Neural crest cell (in vitro differentiated cells): ENCODE results near the gene PSTK. TPM values are rescaled to one million over a fixed set of nuclear protein-coding genes. Genes with fewer than 3 reads are reported as not detected.

Source experiments
- DNase-seq: peaks from one replicate; pipeline ENCODE4 v3.0.0; 2021; ENCODE audit warnings: low read depth, mixed read lengths, low spot score
- H3K27ac Mint-ChIP-seq: one replicate; pipeline ENCODE4 v1.8.0; 2021; ENCODE audit warnings: mild to moderate bottlenecking, mixed read lengths; ENCODE audit not compliant: unreplicated experiment
- H3K27me3 Mint-ChIP-seq: 2 replicates; pipeline ENCODE4 v1.8.0; 2021; ENCODE audit warnings: low read depth, mild to moderate bottlenecking, mixed read lengths
- H3K36me3 Mint-ChIP-seq: 2 replicates; pipeline ENCODE4 v1.8.0; 2021; ENCODE audit warnings: low read depth, mild to moderate bottlenecking, mixed read lengths
- H3K4me1 Mint-ChIP-seq: 2 replicates; pipeline ENCODE4 v1.8.0; 2021; ENCODE audit warnings: mixed read lengths
- H3K4me3 Mint-ChIP-seq: one replicate; pipeline ENCODE4 v1.8.0; 2021; ENCODE audit warnings: mild to moderate bottlenecking, mixed read lengths
- H3K9me3 Mint-ChIP-seq: 2 replicates; pipeline ENCODE4 v1.8.0; 2021; ENCODE audit warnings: mixed read lengths
- total RNA-seq: library from RNA; stranded (reverse); gene quantifications from 2 replicates; pipeline ENCODE4 v1.2.1, GENCODE V29; 2021
- TF ChIP-seq, protein P1 (sequence below): fragments of 200-600 bp; sonication (generic); conservative IDR thresholded peaks from 2 replicates; pipeline ENCODE4 v1.5.0; 2021; ENCODE audit warnings: antibody characterized with exemption, mild to moderate bottlenecking

PSTK gene
- total RNA-seq, 1 donor from 2014 or later: 5.8 TPM

DNA sequence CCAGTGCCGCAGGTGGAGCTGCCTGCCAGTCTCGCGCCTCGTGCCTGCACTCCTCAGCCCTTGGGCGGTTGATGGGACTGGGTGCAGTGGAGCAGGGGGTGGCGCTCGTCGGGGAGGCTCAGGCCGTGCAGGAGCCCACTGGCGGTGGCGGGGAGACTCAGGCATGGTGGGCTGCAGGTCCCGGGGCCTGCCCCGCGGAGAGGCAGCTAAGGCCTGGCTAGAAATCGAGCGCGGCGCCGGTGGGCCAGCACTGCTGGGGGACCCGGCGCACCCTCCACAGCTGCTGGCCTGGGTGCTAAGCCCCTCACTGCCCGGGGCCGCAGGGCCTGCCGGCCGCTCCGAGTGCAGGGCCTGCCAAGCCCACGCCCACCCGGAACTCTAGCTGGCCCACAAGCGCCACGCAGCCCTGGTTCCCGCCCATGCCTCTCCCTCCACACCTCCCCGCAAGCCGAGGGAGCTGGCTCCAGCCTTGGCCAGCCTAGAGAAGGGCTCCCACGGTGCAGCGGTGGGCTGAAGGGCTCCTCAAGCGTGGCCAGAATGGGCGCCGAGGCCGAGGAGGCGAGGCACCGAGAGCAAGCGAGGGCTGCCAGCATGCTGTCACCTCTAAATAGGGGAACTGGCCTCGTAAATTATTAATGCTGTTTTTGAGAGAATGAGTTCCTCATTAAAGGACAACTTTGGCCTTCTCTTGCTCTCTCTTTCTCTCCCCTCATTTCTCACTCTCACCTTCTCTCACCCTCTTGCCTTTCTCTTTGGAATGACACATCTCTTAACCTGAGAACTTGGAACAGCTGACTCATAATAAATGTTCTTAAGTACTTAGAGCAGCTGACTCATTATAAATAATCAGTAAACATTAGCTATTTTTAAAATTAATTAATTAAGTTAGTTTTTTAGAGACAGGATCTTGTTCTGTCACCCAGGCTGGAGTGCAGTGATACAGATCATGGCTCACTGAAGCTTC lies 33.5 kb downstream of the PSTK start:
- peaks cover 20% of the 10 kb centered on the region for H3K4me1 Mint-ChIP-seq
- H3K9me3 Mint-ChIP-seq: no peaks in the 10 kb centered on the region
- no peak overlapping the region for H3K4me3 Mint-ChIP-seq
- H3K27ac Mint-ChIP-seq: no peak overlapping the region
- H3K36me3 Mint-ChIP-seq: peaks cover 7% of the 10 kb centered on the region
- H3K27me3 Mint-ChIP-seq: no peaks in the 10 kb centered on the region
- no peak for DNase-seq
- TF ChIP-seq, protein P1, sequence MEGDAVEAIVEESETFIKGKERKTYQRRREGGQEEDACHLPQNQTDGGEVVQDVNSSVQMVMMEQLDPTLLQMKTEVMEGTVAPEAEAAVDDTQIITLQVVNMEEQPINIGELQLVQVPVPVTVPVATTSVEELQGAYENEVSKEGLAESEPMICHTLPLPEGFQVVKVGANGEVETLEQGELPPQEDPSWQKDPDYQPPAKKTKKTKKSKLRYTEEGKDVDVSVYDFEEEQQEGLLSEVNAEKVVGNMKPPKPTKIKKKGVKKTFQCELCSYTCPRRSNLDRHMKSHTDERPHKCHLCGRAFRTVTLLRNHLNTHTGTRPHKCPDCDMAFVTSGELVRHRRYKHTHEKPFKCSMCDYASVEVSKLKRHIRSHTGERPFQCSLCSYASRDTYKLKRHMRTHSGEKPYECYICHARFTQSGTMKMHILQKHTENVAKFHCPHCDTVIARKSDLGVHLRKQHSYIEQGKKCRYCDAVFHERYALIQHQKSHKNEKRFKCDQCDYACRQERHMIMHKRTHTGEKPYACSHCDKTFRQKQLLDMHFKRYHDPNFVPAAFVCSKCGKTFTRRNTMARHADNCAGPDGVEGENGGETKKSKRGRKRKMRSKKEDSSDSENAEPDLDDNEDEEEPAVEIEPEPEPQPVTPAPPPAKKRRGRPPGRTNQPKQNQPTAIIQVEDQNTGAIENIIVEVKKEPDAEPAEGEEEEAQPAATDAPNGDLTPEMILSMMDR: no peak

DNA sequence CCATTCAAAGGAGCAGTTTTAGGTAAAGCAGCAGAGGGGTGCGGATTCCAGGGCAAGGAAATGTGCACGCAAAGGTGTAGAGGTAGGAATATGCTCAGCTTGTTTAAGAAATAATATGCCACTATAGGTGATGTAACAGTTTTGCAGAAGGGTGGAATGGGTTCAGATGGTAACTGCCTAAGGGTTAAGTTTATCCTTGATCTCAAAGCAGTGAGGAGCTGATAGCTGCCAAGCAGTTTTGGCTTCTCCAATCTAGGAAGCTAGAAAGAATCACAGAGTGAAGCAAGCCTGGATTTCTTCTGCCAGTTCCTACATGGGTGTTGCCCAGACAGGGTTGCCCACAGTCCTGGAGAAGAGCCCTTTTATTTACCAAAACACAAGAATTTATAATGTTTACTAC lies 34.6 kb downstream of the PSTK start:
- TF ChIP-seq, protein P1: no peak
- Mint-ChIP-seq H3K36me3 (peaks cover 7% of the 10 kb centered on the region), H3K27ac (no peak overlapping the region), H3K9me3 (no peaks in the 10 kb centered on the region), H3K4me3 (no peak overlapping the region), H3K4me1 (peaks cover 11% of the 10 kb centered on the region), H3K27me3 (no peaks in the 10 kb centered on the region)
- DNase-seq: no peak

DNA sequence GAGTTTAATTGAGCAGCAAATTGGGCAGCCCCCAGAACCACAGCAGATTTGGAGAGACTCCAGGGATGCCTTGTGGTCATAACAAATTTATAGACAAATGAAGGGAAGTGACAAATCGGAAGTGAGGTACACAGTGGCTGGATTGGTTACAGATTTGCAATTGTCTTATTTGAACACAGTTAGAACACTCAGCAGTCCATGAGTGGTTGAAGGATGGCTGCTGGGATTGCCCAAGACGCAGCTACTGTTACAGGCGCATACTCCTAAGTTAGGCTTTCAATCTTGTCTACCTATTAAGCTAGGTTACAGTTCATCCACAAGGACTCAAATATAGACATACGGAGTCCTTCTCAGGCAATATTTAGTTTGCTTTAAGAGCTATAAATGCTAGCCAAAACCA lies 36.0 kb downstream of the PSTK start:
- no peaks in the 10 kb centered on the region for H3K27me3 Mint-ChIP-seq
- no peaks in the 10 kb centered on the region for H3K4me1 Mint-ChIP-seq

DNA sequence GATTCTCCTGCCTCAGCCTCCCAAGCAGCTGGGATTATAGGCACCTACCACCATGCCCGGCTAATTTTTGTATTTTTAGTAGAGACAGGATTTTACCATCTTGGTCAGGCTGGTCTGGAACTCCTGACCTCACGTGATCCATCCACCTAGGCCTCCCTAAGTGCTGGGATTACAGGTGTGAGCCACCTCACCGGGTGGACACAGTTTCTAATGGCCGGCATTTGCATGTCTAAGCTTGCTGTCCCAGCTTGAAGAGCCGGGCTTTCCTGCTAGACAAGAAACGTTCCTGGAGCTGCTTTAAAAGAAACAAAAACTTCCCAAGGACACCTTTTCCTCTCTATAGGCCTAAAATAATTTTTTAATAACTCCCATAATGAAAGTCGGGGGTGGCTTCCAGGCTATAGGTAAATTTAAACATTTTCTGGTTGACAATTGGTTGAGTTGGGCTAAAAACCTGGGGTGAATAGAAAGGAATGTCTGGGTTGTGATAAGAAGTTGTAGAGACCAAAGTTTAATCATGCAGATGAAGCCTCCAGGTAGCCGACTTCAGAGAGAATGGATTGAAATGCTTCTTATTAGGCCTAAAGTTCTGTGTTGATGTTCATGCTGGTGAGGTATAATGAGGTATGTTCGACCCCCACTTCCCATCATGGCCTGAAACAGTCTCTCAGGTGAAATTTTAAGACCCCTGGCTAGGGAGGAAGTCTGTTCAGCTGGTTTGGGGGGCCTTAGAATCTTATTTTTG lies 37.4 kb downstream of the PSTK start:
- no peaks in the 10 kb centered on the region for H3K4me1 Mint-ChIP-seq

More for the DNA sequence above, 36.0 kb downstream of the PSTK start:
- Mint-ChIP-seq H3K27ac (no peak overlapping the region), H3K4me3 (no peak overlapping the region), H3K36me3 (peaks cover 7% of the 10 kb centered on the region), H3K9me3 (no peaks in the 10 kb centered on the region)
- TF ChIP-seq, protein P1: no peak
- no peak for DNase-seq

DNA sequence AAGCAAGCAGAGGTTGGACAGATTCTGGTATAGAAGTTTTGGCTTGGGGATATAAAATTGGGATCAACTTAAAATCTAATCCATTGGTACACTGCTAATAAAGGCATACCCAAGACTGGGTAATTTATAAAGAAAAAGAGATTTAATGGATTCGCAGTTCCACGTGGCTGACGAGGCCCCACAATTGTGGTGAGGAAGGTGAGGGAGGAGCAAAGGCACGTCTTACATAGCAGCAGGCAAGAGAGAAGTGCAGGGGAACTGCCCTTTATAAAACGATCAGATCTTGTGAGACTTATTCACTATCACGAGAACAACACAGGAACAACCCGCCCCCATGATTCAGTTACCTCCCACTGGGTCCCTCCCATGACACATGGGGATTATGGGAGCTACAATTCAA lies 38.3 kb downstream of the PSTK start:
- H3K4me3 Mint-ChIP-seq: no peak overlapping the region
- no peaks in the 10 kb centered on the region for H3K27me3 Mint-ChIP-seq
- H3K9me3 Mint-ChIP-seq: no peaks in the 10 kb centered on the region
- no peaks in the 10 kb centered on the region for H3K4me1 Mint-ChIP-seq
- no peak for DNase-seq
- H3K27ac Mint-ChIP-seq: no peak overlapping the region
- TF ChIP-seq, protein P1: no peak
- peaks cover 3% of the 10 kb centered on the region for H3K36me3 Mint-ChIP-seq

More for the DNA sequence above, 37.4 kb downstream of the PSTK start:
- TF ChIP-seq, protein P1: no peak
- Mint-ChIP-seq H3K36me3 (peaks cover 5% of the 10 kb centered on the region), H3K27ac (no peak overlapping the region), H3K9me3 (no peaks in the 10 kb centered on the region), H3K4me3 (no peak overlapping the region), H3K27me3 (no peaks in the 10 kb centered on the region)
- no peak for DNase-seq
